CD4-positive, alpha-beta T cell treated with Interleukin-4 for 1 hour (primary cell): ENCODE results near the gene JAKMIP3.

Source experiments
- DNase-seq, 2 donors: peaks; one replicate each; pipeline ENCODE4 v3.0.0-alpha.2; 2020 to 2022

JAKMIP3 gene

GRCh38 chr10:132113766-132114365 is 48.1 kb downstream of the JAKMIP3 start:
- no peak for DNase-seq

DNA sequence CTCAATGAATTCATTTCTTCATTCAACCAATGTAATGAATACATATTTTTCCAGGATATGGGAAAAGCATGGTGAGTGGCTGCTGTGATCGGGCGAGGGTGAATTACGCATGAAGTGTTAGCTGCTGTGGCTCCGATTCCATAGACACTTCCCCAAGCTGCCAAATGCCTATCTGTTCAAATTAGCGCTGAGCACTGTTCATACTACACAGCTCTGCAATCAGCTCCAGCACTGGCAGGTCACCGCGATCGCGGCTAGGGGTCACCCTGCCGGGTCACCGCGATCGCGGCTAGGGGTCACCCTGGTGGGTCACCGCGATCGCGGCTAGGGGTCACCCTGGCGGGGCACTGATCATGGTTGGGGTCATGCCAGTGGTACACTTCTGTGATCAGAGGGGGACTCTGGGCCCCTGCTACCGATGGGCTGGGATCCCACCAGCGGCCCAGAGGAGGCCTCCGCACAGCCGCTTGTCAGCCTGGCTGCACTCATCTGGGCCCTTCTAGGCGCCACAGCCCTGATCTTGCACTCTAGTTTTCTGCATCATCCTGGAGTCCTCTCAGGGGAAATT is 49.3 kb downstream of the JAKMIP3 start:
- no peak for DNase-seq
